GM21423 (cell line): Measurements from ENCODE around the gene LRRC74B.
"Not testable (repeated sequence)": the region's sequence is repeated elsewhere in the genome, so short reads cannot be mapped to it uniquely, and the experiment has no call there.

Experiments
- ATAC-seq: cut with Tn5 transposase; IDR thresholded peaks from one replicate; pipeline ENCODE4 v1.9.1; 2021; ENCODE audit warnings: mild to moderate bottlenecking, moderate library complexity; ENCODE audit not compliant: unreplicated experiment

The LRRC74B gene

DNA sequence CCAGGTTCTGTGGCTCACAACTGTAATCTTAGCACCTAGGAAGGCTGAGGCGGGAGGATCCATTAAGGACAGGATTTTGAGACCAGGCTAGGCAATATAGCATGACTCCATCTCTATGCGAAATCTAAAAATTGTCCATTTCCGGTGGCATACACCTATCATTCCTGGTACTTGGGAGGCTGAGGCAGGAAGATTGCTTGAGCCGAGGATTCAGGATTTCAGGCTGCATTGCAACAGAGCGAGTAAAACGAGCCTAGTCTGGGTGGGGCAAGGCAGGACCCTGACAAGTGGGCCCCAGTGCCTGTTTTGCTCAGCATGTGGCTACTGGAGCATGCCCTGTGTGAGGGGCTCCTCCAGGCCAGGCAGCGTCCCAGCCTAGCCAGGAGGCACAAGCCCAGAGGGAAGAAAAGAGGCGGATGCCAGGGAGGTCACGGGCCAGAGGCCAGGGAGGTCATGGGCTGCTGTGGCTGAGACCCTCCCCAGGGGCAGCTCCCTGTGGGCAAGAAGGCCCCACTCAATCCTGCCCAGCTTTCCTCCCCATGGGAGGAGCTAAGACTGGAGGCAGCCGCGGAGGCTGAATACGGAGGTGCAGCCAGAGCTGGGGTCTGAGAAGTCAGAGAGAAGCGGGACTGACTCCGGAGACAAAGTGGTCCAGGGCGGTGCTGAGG, 8.4 kb downstream of the LRRC74B start:
- no peak for ATAC-seq

DNA sequence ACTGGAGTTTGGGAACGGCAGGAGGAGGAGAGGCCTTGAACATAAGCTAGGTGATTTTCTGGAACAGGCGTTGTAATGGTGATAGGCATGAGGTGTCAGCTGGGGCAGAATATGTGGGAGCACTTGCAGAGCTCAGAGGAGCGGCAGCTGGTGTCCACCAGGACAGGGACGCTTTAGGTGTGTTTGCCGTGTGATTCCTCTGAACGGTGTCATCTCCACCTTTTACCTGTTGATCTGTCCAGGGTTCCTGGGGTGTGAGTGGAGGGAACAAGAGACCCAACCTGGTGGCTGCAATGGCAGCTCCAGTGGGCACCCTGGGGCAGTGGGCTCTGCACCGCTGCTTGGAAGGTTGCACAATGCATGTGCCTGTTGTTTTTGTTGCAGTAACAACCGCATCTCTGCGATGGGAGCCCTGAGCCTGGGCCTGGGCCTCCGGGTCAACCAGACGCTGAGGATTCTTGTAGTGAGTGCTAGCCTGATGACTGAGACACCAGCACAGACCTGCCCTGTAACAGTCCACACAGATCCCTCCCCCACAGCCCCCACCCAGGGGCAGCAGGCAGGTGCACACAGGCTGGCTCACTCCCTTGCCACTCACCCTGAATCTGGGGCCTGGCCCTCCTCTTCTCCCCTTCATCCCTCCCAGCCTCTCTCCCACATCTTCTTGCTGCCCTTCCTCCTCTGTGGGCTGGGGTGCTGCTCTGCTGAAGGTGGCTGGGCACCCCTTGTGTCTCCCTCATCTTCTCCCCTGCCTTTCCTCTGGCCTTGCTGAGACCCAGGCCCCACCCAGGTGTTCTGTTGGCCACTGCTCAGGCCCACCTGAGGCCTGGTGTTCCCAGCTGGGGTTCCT, 9.2 kb downstream of the LRRC74B start:
- ATAC-seq, result no peak

GRCh38 chr22:21055564-21055834, 9.8 kb downstream of the LRRC74B start:
- no peak for ATAC-seq

DNA sequence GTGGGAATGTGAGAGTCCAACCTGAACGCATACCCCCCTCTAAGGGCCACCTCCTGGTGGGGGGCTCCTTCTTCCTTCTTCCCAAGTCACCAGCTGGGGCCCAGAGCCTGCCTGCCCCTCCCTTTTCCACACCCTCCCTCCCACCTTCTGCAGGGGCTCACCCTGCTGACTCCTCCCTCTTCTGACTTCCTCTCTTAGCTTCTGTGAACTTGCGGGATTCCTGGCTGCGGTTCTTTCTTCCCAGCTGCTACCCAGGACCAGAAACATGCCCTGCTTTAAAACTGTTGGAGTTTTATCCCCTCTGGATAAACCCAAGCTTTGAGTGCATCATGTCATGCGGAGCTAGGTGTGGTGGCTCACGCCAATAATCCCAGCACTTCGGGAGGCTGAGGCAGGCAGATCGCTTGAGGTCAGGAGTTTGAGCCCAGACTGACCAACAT, 10.2 kb downstream of the LRRC74B start:
- no peak for ATAC-seq

DNA sequence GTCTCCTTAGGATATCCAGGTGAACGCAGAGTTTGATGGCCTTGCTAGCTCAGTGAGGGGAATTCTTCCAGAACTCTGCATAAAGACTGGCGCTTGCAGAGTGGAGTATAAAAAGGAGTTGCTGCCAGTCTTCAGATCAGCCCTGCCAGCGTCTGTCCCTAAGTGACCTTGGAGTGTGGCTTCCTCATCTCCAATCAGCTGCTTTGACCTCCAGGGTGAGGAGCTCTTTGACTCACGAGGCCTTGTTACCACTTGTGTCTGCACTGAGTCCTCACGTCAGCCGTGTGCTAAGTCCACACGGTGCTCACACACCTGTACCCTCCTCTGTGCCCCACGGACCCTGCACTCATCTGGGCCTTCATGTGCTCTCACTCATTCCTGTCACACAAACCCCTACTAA, 14.6 kb downstream of the LRRC74B start:
- not testable (repeated sequence) for ATAC-seq

DNA sequence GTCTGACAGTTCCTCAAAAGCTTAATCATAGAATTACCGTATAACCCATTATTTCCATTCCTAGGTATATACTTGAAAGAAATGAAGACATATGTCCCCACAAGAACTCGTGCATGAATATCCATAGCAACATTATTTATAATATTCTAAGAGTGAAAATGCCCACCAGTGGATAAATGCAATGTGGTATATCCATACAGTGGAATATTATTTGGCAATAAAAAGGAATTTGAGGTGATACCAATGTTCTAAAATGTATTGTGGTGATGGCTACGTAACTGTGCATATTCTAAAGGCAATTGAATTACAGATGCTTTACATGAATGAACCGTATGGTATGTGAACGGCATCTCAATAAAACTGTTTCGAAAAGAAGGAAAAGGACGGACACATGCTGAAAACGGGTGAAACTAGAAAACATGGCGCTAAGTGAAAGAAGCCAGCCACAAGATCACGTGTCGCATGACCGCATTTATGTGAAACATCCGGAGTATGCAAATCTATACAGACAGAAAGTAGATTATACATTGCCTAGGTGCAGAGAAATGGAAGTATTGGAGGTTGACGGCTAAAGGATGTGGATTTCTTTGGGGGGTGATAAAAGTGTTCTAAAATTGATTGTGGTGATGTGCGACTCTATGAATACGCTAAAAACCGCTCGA, 16.0 kb downstream of the LRRC74B start:
- not testable (repeated sequence) for ATAC-seq

- ATAC-seq, result not testable (repeated sequence)
These were observed 18.7 kb downstream of the LRRC74B start for GRCh38 chr22:21064425-21064824.

- ATAC-seq, result no peak
These were observed 19.4 kb downstream of the LRRC74B start for GRCh38 chr22:21064917-21065864.

- no peak for ATAC-seq
These were observed 21.5 kb downstream of the LRRC74B start for GRCh38 chr22:21067075-21067900.

- no peak for ATAC-seq
These were observed 22.3 kb downstream of the LRRC74B start for GRCh38 chr22:21067901-21068680.

- ATAC-seq, result no peak
These were observed 23.0 kb downstream of the LRRC74B start for GRCh38 chr22:21068681-21069276.

DNA sequence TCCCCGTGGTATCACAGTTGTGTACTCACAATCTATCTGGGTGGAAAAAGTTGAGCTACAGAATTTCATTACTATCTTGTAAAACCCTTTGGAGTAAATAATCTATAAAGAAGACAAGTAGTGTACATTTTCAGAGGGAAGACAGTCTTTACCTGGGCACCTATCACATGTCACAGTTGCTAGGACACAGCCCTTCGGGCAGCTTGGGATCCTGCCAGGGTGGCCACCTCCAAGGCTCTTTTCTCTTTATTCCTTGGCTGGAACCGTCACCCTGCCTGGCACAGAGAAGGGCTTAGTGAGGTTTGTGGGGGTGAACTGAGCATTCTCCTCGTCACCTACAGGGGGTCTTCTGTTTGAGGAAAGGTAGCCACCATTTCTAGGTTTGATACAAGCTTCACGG, 23.6 kb downstream of the LRRC74B start:
- ATAC-seq, result no peak

- ATAC-seq, result no peak
These were observed 25.2 kb downstream of the LRRC74B start for GRCh38 chr22:21070690-21071615.

DNA sequence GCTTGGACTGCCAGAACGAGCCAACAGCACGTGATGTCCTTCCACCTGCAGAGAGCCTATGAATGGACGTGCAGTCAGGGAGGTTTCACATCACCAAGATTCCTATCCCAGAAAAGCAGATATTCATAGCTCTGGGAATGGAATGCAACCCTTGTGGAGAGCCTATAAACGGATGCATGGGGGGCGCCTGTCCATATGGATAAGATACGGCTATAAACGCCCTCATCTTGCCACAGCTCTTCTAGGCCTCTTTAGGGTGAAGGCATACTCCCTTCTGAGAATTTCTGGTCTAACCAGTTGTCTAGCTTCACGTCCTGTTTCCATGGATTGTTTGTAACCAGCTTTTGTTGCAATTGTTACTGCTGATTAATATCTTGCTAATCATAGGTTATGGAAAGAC, 26.1 kb downstream of the LRRC74B start:
- ATAC-seq, result not testable (repeated sequence)

GRCh38 chr22:21073023-21073422, 27.3 kb downstream of the LRRC74B start:
- ATAC-seq, result no peak

GRCh38 chr22:21073482-21073881, 27.7 kb downstream of the LRRC74B start:
- ATAC-seq, result no peak

GRCh38 chr22:21074102-21074715, 28.5 kb downstream of the LRRC74B start:
- ATAC-seq, result no peak
